ENCODE measurements around the gene BHLHE40. TPM values are rescaled to one million over a fixed set of nuclear protein-coding genes. Genes with fewer than 3 reads are reported as not detected.

BHLHE40 gene
- total RNA-seq, 4 donors from 2014 or later: 13.1 to 28.5 (median 20.2) TPM

DNA sequence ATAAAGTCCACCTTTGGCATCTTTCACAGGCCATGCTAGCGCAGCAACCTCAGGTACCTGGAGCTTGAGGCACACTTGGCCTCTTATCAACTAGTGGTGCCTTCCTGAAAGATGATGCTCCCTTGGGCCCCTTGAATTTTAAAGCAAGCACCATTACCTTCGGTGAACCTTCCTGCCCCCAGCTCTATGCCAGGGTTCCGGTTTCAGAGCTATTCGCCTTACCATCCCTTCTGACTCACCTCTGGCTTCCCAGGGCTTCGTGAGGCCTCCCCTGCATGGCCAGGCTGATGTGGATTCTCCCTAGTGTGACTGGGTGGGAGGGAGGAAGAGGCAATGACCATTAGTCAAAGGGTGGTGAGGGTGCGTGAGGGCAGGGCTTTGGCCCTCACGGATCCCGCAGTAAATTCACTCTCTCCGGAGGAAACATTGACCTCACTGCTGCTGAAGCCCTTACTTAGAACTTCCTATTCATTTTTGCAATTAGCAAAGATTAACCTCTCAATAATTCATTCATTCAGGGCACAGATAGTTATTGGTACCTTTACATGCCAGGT is 16.3 kb downstream of the BHLHE40 start:
- peaks cover 9 to 14% of the 10 kb centered on the region in 2 donors for H3K4me1 ChIP-seq
- no peaks in the 10 kb centered on the region for H3K9me3 ChIP-seq
- no peaks in the 10 kb centered on the region for H3K27me3 ChIP-seq
- TF ChIP-seq POLR2A (IDR thresholded peaks at IDR 0.05) (no peak), CTCF (IDR thresholded peaks at IDR 0.05) (no peak)
- H3K4me3 ChIP-seq (replicated peaks in 1 of 3): no peak overlapping the region
- WGBS, 2 donors: 94% methylated on average over 9 of the region's 9 CpGs
- peak overlapping the region; percentile 80 to 85 (median 82) for H3K27ac ChIP-seq
- intact Hi-C loops (cut with DNase I): no loop called here
- no peaks in the 10 kb centered on the region for H3K36me3 ChIP-seq
- DNase-seq: no peak

- WGBS, 2 donors: 93 to 96% methylated on average over 8 of the region's 8 CpGs
- no peak overlapping the region for H3K27ac ChIP-seq
- no peak for DNase-seq
- H3K36me3 ChIP-seq: no peaks in the 10 kb centered on the region
- H3K27me3 ChIP-seq: no peaks in the 10 kb centered on the region
- intact Hi-C loops (cut with DNase I): no loop called here
- H3K4me1 ChIP-seq: peaks cover 9 to 14% of the 10 kb centered on the region in 2 donors
- no peaks in the 10 kb centered on the region for H3K9me3 ChIP-seq
- no peak overlapping the region for H3K4me3 ChIP-seq (replicated peaks in 1 of 3)
- TF ChIP-seq CTCF (IDR thresholded peaks at IDR 0.05): no peak
- TF ChIP-seq POLR2A (IDR thresholded peaks at IDR 0.05): no peak
Measured at GRCh38 chr3:4996223-4996765, 17.1 kb downstream of the BHLHE40 start.

- intact Hi-C loops (cut with DNase I): no loop called here
- no peaks in the 10 kb centered on the region for H3K27me3 ChIP-seq
- H3K9me3 ChIP-seq: no peaks in the 10 kb centered on the region
- peaks cover 9 to 14% of the 10 kb centered on the region in 2 donors for H3K4me1 ChIP-seq
- no peak for DNase-seq
- H3K27ac ChIP-seq: no peak overlapping the region
- no peak overlapping the region for H3K4me3 ChIP-seq (replicated peaks in 1 of 3)
- no peak for TF ChIP-seq POLR2A (IDR thresholded peaks at IDR 0.05)
- TF ChIP-seq CTCF (IDR thresholded peaks at IDR 0.05): no peak
- H3K36me3 ChIP-seq: no peaks in the 10 kb centered on the region
- WGBS, 2 donors: 89 to 91% methylated on average over 11 of the region's 11 CpGs
Measured at GRCh38 chr3:4996771-4997291, 17.6 kb downstream of the BHLHE40 start.

DNA sequence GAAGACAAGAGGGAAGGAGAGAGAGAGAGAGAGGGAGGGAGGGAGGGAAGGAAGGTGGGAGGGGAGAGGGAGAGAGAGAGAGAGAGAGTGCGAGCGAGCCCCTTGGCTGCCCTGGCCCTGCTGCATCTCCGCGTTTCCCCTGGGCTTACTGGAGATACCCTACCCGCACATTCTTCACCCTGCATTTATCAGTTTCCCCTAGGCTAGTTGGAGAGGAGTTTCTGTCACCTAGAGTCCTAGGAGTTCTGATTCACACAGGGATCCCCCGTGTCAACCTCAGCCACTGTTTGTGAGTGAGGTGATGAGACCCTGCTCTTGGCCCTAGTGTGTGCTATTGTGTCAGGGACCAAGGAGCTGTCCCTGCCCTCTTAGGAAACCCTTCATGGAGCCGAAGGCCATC is 18.7 kb downstream of the BHLHE40 start:
- DNase-seq: no peak
- Histone ChIP-seq H3K4me3 (replicated peaks in 1 of 3) (no peak overlapping the region), H3K4me1 (peaks cover 9 to 14% of the 10 kb centered on the region in 2 donors), H3K9me3 (no peaks in the 10 kb centered on the region), H3K27me3 (no peaks in the 10 kb centered on the region), H3K36me3 (no peaks in the 10 kb centered on the region), H3K27ac (no peak overlapping the region)
- TF ChIP-seq POLR2A (IDR thresholded peaks at IDR 0.05): no peak
- no peak for TF ChIP-seq CTCF (IDR thresholded peaks at IDR 0.05)
- intact Hi-C loops (cut with DNase I): no loop called here
- WGBS, 2 donors: 77 to 88% methylated on average over 7 of the region's 7 CpGs

GRCh38 chr3:4999531-5000184 is 20.4 kb downstream of the BHLHE40 start:
- intact Hi-C loops (cut with DNase I): no loop called here
- TF ChIP-seq POLR2A (IDR thresholded peaks at IDR 0.05): no peak
- TF ChIP-seq CTCF (IDR thresholded peaks at IDR 0.05): no peak
- H3K27ac ChIP-seq: no peak overlapping the region
- H3K4me3 ChIP-seq (replicated peaks in 1 of 3): no peak overlapping the region
- H3K27me3 ChIP-seq: no peaks in the 10 kb centered on the region
- H3K4me1 ChIP-seq: peaks cover 7 to 10% of the 10 kb centered on the region in 2 donors
- no peaks in the 10 kb centered on the region for H3K36me3 ChIP-seq
- WGBS, 2 donors: 61 to 72% methylated on average over 6 of the region's 6 CpGs
- no peaks in the 10 kb centered on the region for H3K9me3 ChIP-seq
- no peak for DNase-seq
